Upper lobe of left lung (tissue), 6 donors: ENCODE data around the gene AGAP3. TPM values are rescaled to one million over a fixed set of nuclear protein-coding genes. Genes with fewer than 3 reads are reported as not detected.

Source experiments
- ATAC-seq, 2 donors: fragments of 200-7000 bp; cut with Tn5 transposase; one replicate each; pipeline ENCODE4 v1.9.1; 2022; ENCODE audit warnings: mild to moderate bottlenecking in 2 of 2, moderate library complexity in 2 of 2; ENCODE audit not compliant: low FRiP score in 2 of 2
- DNase-seq, 2 donors: peaks; one replicate each; pipeline ENCODE4 v3.0.0-alpha.2; 2019 to 2020
- H3K27ac ChIP-seq, 4 donors: fragments of 200-600 bp; sonication (generic); one replicate each; pipeline ENCODE4 v1.5.1; 2016 to 2019
- H3K27me3 ChIP-seq, 4 donors: fragments of 200-600 bp; sonication (generic); one replicate each; pipeline ENCODE4 v1.5.1; 2017 to 2019
- H3K36me3 ChIP-seq, 4 donors: fragments of 200-600 bp; sonication (generic); one replicate each; pipeline ENCODE4 v1.5.1; 2016 to 2019
- H3K4me1 ChIP-seq, 4 donors: fragments of 200-600 bp; sonication (generic); one replicate each; pipeline ENCODE4 v1.5.1; 2018 to 2019
- H3K4me3 ChIP-seq, 4 donors: fragments of 200-600 bp; sonication (generic); one replicate each; pipeline ENCODE4 v1.5.1; 2017 to 2019; ENCODE audit warnings: mild to moderate bottlenecking in 2 of 4, moderate library complexity in 1 of 4
- H3K9me3 ChIP-seq, 4 donors: fragments of 200-600 bp; sonication (generic); one replicate each; pipeline ENCODE4 v1.5.1; 2018 to 2019
- CTCF ChIP-seq, 6 experiments: fragments of 450-650 bp in 4 of 6; fragments of 200-600 bp in 2 of 6; sonication (generic) in 2 of 6; IDR thresholded peaks; one replicate each; pipeline ENCODE4 v1.5.1; 2016 to 2019; ENCODE audit warnings: antibody characterized with exemption in 6 of 6
- EP300 ChIP-seq, 4 donors: sonication (generic); formaldehyde crosslinking; IDR thresholded peaks; one replicate each; pipeline ENCODE4 v1.5.1; 2017; ENCODE audit warnings: antibody characterized with exemption in 4 of 4, control low read depth in 2 of 4
- POLR2A ChIP-seq, 4 donors: fragments of 450-650 bp; IDR thresholded peaks; one replicate each; pipeline ENCODE4 v1.5.1; 2016 to 2017; ENCODE audit warnings: antibody characterized with exemption in 4 of 4, mild to moderate bottlenecking in 2 of 4
- POLR2AphosphoS5 ChIP-seq, 2 donors: sonication (generic); formaldehyde crosslinking; IDR thresholded peaks; one replicate each; pipeline ENCODE4 v1.5.1; 2017; ENCODE audit warnings: antibody characterized with exemption in 2 of 2
- WGBS, 2 donors: methylation state at CpG; one replicate each; pipeline ENCODE4 v1.1.5; 2017 to 2018; 5-methylcytosine and 5-hydroxymethylcytosine counted together
- total RNA-seq, 6 donors: library from RNA; depleted of rRNA in 4 of 6; stranded (reverse); fragments of >200 nt in 4 of 6; gene quantifications; one replicate each; pipeline versions ENCODE4 v1.1.0 to v1.2.1, GENCODE V29; 2016 to 2021
- donor health status: DM: no; HTN: no; CAD: no; lungs with moderate emphysema.
- donor health status: DM: no; HTN: yes; CAD: no; lungs with severe emphysema.

AGAP3 gene
- total RNA-seq, 6 donors from 2014 or later: 122 to 350 (median 182) TPM

DNA sequence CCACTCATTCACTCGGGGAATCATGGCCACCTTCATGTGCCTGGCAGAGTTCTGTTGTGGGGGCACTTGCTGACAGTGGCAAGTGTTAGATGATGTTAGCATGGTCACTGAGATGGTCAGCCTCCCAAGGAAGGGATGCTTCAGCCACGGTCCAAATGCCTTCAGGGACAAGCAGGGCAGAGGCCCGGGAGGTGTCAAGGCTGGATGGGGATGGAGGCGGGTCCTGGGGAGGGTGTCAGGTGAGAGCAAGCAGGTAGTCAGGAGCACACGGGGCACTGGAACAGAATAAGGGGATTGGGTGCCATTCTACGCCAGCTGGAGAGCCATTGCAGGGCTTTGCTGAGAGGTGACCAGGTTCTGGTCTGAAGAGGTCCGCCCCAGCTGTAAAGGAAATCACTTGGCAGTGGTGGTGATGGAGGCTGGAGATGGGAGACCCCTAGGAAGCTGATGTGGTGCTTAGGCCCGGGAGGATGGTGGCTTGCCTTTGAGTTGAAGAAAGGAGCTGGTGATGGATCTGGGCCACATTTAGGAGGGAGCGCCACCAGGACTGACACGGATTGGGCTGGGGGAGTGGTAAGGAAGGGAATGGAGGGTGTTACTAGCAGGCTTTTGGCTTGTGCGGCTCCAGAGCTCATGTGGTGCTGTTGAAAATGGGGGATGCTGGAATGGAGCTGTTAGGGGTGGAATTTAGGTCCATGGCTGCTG, 24.1 kb downstream of the AGAP3 start:
- H3K4me1 ChIP-seq: peaks cover 22 to 48% (median 30%) of the 10 kb centered on the region in 4 donors
- H3K4me3 ChIP-seq: no peak overlapping the region
- H3K36me3 ChIP-seq: peaks cover 0 to 11% (median 0%) of the 10 kb centered on the region in 4 donors
- WGBS, 2 donors: 75 to 80% methylated on average over 10 to 11 of the region's 11 CpGs
- DNase-seq: no peak
- ATAC-seq: no peak
- H3K9me3 ChIP-seq: no peaks in the 10 kb centered on the region
- H3K27ac ChIP-seq: peak overlapping the region in 2 of 4 donors; percentile 10 to 40
- TF ChIP-seq EP300 (IDR thresholded peaks at IDR 0.05): no peak
- H3K27me3 ChIP-seq: no peaks in the 10 kb centered on the region

- peaks cover 0 to 11% (median 0%) of the 10 kb centered on the region in 4 donors for H3K36me3 ChIP-seq
- peak overlapping the region in 2 of 4 donors; percentile 10 to 40 for H3K27ac ChIP-seq
These were observed 24.8 kb downstream of the AGAP3 start for GRCh38 chr7:151110941-151111645.

GRCh38 chr7:151113344-151114150, 27.3 kb downstream of the AGAP3 start:
- TF ChIP-seq CTCF (IDR thresholded peaks at IDR 0.05) (peak in 1 of 6 experiments; percentile 44), EP300 (IDR thresholded peaks at IDR 0.05) (no peak), POLR2A (IDR thresholded peaks at IDR 0.05) (peak in 2 of 4 donors; percentile 13 to 42), POLR2AphosphoS5 (IDR thresholded peaks at IDR 0.05) (peak in 1 of 2 donors; percentile 38)
- no peaks in the 10 kb centered on the region for H3K9me3 ChIP-seq
- peak in 1 of 2 donors; percentile 83 for DNase-seq
- H3K27ac ChIP-seq: peak overlapping the region; percentile 62 to 79 (median 69)
- H3K36me3 ChIP-seq: peaks cover 0 to 23% (median 12%) of the 10 kb centered on the region in 4 donors
- H3K27me3 ChIP-seq: no peaks in the 10 kb centered on the region
- peak overlapping the region in 3 of 4 donors; percentile 42 to 55 (median 54) for H3K4me3 ChIP-seq
- WGBS, 2 donors: 50 to 66% methylated on average over 7 to 13 of the region's 13 CpGs
- H3K4me1 ChIP-seq: peaks cover 30 to 67% (median 37%) of the 10 kb centered on the region in 4 donors
- ATAC-seq: peak in 1 of 2 donors; percentile 80

More at GRCh38 chr7:151110941-151111645, 24.8 kb downstream of the AGAP3 start:
- TF ChIP-seq CTCF (IDR thresholded peaks at IDR 0.05): peak; percentile 88 to 96 (median 94)
- no peak for TF ChIP-seq EP300 (IDR thresholded peaks at IDR 0.05)
- 22 to 56% methylated on average over 9 to 11 of the region's 20 CpGs for WGBS, 2 donors
- no peaks in the 10 kb centered on the region for H3K9me3 ChIP-seq
- H3K4me1 ChIP-seq: peaks cover 22 to 55% (median 35%) of the 10 kb centered on the region in 4 donors
- peak; percentile 71 to 80 for ATAC-seq
- DNase-seq: peak; percentile 80 to 85
- H3K4me3 ChIP-seq: no peak overlapping the region
- no peaks in the 10 kb centered on the region for H3K27me3 ChIP-seq

GRCh38 chr7:151114151-151115090, 28.1 kb downstream of the AGAP3 start:
- Histone ChIP-seq H3K27ac (peak overlapping the region; percentile 62 to 79 (median 69)), H3K4me3 (peak overlapping the region in 3 of 4 donors; percentile 42 to 55 (median 54)), H3K36me3 (peaks cover 4 to 32% (median 21%) of the 10 kb centered on the region in 4 donors), H3K4me1 (peaks cover 30 to 61% (median 36%) of the 10 kb centered on the region in 4 donors), H3K27me3 (no peaks in the 10 kb centered on the region), H3K9me3 (no peaks in the 10 kb centered on the region)
- TF ChIP-seq POLR2A (IDR thresholded peaks at IDR 0.05) (peak in 2 of 4 donors; percentile 16 to 59), EP300 (IDR thresholded peaks at IDR 0.05) (no peak)
- ATAC-seq: no peak
- WGBS, 2 donors: 59 to 81% methylated on average over 12 to 51 of the region's 101 CpGs
- DNase-seq: peak; percentile 71 to 90
